GM23338 (cell line): ENCODE measurements around the gene BICC1. TPM values are rescaled to one million over a fixed set of nuclear protein-coding genes. Genes with fewer than 3 reads are reported as not detected.

Source experiments
- ATAC-seq: fragments of 200-7000 bp; cut with Tn5 transposase; 3 replicates; pipeline ENCODE4 v1.9.1; 2020
- DNase-seq: peaks from one replicate; pipeline ENCODE4 v3.0.0-alpha.2; 2015; ENCODE audit warnings: low spot score
- H2AFZ ChIP-seq: fragments of 200-600 bp; sonication (generic); 2 replicates; pipeline ENCODE4 v1.8.0; 2016; ENCODE audit warnings: antibody characterized with exemption, mild to moderate bottlenecking, moderate library complexity
- H3F3A ChIP-seq: fragments of 200-600 bp; sonication (generic); replicated peaks from 2 replicates; pipeline ENCODE4 v1.8.0; 2017; ENCODE audit warnings: antibody characterized with exemption, mixed run types, low read depth
- H3K27ac ChIP-seq: fragments of 200-600 bp; sonication (generic); 2 replicates; pipeline ENCODE4 v1.6.1; 2016; ENCODE audit warnings: low read depth
- H3K27me3 ChIP-seq: fragments of 200-600 bp; sonication (generic); 2 replicates; pipeline ENCODE4 v1.8.0; 2016; ENCODE audit warnings: mild to moderate bottlenecking, mixed run types, moderate library complexity; ENCODE audit not compliant: insufficient read depth
- H3K36me3 ChIP-seq: fragments of 200-600 bp; sonication (generic); 2 replicates; pipeline ENCODE4 v1.8.0; 2016; ENCODE audit warnings: mild to moderate bottlenecking; ENCODE audit not compliant: insufficient read depth
- H3K4me1 ChIP-seq: fragments of 200-600 bp; sonication (generic); 2 replicates; pipeline ENCODE4 v1.8.0; 2016; ENCODE audit warnings: mild to moderate bottlenecking, moderate library complexity; ENCODE audit not compliant: insufficient read depth
- H3K4me2 ChIP-seq: fragments of 200-600 bp; sonication (generic); 2 replicates; pipeline ENCODE4 v1.7.1; 2017; ENCODE audit warnings: mixed run types
- H3K4me3 ChIP-seq: fragments of 200-600 bp; sonication (generic); 2 replicates; pipeline ENCODE4 v1.6.1; 2016; ENCODE audit warnings: mixed run types
- H3K79me2 ChIP-seq: fragments of 200-600 bp; sonication (generic); replicated peaks from 2 replicates; pipeline ENCODE4 v1.8.0; 2017; ENCODE audit warnings: mild to moderate bottlenecking; ENCODE audit not compliant: insufficient read depth
- H3K9me2 ChIP-seq: fragments of 200-600 bp; sonication (generic); 2 replicates; pipeline ENCODE4 v1.8.0; 2017; ENCODE audit not compliant: insufficient read depth
- H4K20me1 ChIP-seq: fragments of 200-600 bp; sonication (generic); replicated peaks from 2 replicates; pipeline ENCODE4 v1.8.0; 2017; ENCODE audit warnings: mild to moderate bottlenecking; ENCODE audit not compliant: insufficient read depth
- H3K27ac Mint-ChIP-seq: 2 replicates; pipeline ENCODE4 v1.8.0; 2020; ENCODE audit warnings: inconsistent platforms, mild to moderate bottlenecking, moderate library complexity, mixed read lengths
- H3K27me3 Mint-ChIP-seq: 3 replicates; pipeline ENCODE4 v1.8.0; 2022; ENCODE audit warnings: low read depth, mild to moderate bottlenecking, moderate library complexity, mixed read lengths, inconsistent platforms; ENCODE audit not compliant: insufficient read depth, poor library complexity
- H3K36me3 Mint-ChIP-seq: 3 replicates; pipeline ENCODE4 v1.8.0; 2021; ENCODE audit warnings: low read depth, mild to moderate bottlenecking, inconsistent platforms, moderate library complexity, mixed read lengths
- H3K4me1 Mint-ChIP-seq: 3 replicates; pipeline ENCODE4 v1.8.0; 2020; ENCODE audit warnings: mild to moderate bottlenecking, inconsistent platforms, mixed read lengths
- H3K4me3 Mint-ChIP-seq: 3 replicates; pipeline ENCODE4 v1.8.0; 2021; ENCODE audit warnings: moderate library complexity, mild to moderate bottlenecking, inconsistent platforms, mixed read lengths
- H3K9me3 Mint-ChIP-seq: 3 replicates; pipeline ENCODE4 v1.8.0; 2020; ENCODE audit warnings: moderate library complexity, mild to moderate bottlenecking, inconsistent platforms, mixed read lengths
- POLR2AphosphoS5 ChIP-seq: IDR thresholded peaks from 2 replicates; pipeline ENCODE4 v1.6.1; 2016; ENCODE audit warnings: antibody characterized with exemption, low read depth
- ZNF114 ChIP-seq: fragments of 250-450 bp; sonication (Bioruptor Pico); IDR thresholded peaks from 2 replicates; pipeline ENCODE4 v1.5.0; 2020; ENCODE audit warnings: mild to moderate bottlenecking, moderate library complexity
- polyA plus RNA-seq: library from polyadenylated mRNA; unstranded; fragments of >200 nt; fragmentation: Nextera tagmentation; extraction: Ambion mirVana; gene quantifications from 2 replicates; pipeline ENCODE4 v1.2.1, GENCODE V29; 2016
- total RNA-seq: library from RNA; depleted of rRNA; stranded (reverse); fragments of >200 nt; shearing (Covaris generic); gene quantifications from 2 replicates; pipeline ENCODE4 v1.2.3, GENCODE V29; 2014
- TF ChIP-seq, protein P1 (sequence below): fragments of 250-450 bp; sonication (Bioruptor Pico); IDR thresholded peaks from 2 replicates; pipeline ENCODE4 v1.5.0; 2020; ENCODE audit warnings: mild to moderate bottlenecking, moderate library complexity
- TF ChIP-seq, protein P2 (sequence below), 2 experiments: fragments of 200-600 bp in 1 of 2; sonication (generic) in 1 of 2; conservative IDR thresholded peaks; 2 replicates each; pipeline versions ENCODE4 v1.5.1 to v1.6.1; 2016 to 2017; ENCODE audit warnings: antibody characterized with exemption in 2 of 2, low read depth in 2 of 2, mild to moderate bottlenecking in 2 of 2, moderate library complexity in 1 of 2

Gene BICC1
- total and polyA plus RNA-seq, 2 experiments from 2014 or later: 1.3 to 2.2 TPM

DNA sequence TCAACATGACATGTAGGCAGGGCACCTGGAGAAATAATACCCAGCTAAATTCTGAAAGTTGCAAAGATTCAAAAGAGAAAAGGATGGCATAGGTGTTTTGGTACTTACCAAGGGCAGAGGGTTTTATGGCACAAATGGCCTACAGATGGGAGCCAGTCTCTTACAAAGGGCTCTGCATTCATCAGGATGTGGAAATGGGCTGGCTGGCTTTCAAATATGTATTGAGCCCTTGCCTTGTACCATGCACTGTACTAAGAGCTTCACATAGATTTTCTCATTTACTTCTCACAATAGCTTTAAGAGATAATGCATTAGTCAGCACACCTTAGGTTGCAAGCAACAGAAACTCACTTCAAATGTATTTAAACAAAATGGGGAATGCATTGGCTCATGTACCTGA lies 327.1 kb downstream of the BICC1 start:
- TF ChIP-seq ZNF114 (CRISPR knock-in tag) (no peak), POLR2AphosphoS5 (no peak)
- TF ChIP-seq, protein P1, sequence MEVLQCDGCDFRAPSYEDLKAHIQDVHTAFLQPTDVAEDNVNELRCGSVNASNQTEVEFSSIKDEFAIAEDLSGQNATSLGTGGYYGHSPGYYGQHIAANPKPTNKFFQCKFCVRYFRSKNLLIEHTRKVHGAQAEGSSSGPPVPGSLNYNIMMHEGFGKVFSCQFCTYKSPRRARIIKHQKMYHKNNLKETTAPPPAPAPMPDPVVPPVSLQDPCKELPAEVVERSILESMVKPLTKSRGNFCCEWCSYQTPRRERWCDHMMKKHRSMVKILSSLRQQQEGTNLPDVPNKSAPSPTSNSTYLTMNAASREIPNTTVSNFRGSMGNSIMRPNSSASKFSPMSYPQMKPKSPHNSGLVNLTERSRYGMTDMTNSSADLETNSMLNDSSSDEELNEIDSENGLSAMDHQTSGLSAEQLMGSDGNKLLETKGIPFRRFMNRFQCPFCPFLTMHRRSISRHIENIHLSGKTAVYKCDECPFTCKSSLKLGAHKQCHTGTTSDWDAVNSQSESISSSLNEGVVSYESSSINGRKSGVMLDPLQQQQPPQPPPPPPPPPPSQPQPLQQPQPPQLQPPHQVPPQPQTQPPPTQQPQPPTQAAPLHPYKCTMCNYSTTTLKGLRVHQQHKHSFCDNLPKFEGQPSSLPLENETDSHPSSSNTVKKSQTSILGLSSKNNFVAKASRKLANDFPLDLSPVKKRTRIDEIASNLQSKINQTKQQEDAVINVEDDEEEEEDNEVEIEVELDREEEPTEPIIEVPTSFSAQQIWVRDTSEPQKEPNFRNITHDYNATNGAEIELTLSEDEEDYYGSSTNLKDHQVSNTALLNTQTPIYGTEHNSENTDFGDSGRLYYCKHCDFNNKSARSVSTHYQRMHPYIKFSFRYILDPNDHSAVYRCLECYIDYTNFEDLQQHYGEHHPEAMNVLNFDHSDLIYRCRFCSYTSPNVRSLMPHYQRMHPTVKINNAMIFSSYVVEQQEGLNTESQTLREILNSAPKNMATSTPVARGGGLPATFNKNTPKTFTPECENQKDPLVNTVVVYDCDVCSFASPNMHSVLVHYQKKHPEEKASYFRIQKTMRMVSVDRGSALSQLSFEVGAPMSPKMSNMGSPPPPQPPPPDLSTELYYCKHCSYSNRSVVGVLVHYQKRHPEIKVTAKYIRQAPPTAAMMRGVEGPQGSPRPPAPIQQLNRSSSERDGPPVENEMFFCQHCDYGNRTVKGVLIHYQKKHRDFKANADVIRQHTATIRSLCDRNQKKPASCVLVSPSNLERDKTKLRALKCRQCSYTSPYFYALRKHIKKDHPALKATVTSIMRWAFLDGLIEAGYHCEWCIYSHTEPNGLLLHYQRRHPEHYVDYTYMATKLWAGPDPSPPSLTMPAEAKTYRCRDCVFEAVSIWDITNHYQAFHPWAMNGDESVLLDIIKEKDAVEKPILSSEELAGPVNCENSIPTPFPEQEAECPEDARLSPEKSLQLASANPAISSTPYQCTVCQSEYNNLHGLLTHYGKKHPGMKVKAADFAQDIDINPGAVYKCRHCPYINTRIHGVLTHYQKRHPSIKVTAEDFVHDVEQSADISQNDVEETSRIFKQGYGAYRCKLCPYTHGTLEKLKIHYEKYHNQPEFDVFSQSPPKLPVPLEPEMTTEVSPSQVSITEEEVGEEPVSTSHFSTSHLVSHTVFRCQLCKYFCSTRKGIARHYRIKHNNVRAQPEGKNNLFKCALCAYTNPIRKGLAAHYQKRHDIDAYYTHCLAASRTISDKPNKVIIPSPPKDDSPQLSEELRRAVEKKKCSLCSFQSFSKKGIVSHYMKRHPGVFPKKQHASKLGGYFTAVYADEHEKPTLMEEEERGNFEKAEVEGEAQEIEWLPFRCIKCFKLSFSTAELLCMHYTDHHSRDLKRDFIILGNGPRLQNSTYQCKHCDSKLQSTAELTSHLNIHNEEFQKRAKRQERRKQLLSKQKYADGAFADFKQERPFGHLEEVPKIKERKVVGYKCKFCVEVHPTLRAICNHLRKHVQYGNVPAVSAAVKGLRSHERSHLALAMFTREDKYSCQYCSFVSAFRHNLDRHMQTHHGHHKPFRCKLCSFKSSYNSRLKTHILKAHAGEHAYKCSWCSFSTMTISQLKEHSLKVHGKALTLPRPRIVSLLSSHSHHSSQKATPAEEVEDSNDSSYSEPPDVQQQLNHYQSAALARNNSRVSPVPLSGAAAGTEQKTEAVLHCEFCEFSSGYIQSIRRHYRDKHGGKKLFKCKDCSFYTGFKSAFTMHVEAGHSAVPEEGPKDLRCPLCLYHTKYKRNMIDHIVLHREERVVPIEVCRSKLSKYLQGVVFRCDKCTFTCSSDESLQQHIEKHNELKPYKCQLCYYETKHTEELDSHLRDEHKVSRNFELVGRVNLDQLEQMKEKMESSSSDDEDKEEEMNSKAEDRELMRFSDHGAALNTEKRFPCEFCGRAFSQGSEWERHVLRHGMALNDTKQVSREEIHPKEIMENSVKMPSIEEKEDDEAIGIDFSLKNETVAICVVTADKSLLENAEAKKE (CRISPR knock-in tag): no peak
- TF ChIP-seq, protein P2, sequence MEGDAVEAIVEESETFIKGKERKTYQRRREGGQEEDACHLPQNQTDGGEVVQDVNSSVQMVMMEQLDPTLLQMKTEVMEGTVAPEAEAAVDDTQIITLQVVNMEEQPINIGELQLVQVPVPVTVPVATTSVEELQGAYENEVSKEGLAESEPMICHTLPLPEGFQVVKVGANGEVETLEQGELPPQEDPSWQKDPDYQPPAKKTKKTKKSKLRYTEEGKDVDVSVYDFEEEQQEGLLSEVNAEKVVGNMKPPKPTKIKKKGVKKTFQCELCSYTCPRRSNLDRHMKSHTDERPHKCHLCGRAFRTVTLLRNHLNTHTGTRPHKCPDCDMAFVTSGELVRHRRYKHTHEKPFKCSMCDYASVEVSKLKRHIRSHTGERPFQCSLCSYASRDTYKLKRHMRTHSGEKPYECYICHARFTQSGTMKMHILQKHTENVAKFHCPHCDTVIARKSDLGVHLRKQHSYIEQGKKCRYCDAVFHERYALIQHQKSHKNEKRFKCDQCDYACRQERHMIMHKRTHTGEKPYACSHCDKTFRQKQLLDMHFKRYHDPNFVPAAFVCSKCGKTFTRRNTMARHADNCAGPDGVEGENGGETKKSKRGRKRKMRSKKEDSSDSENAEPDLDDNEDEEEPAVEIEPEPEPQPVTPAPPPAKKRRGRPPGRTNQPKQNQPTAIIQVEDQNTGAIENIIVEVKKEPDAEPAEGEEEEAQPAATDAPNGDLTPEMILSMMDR (conservative IDR thresholded peaks at IDR 0.05; ENCODE audit: low read depth in 2 of 2): no peak
- Histone ChIP-seq H3K36me3 (no peaks in the 10 kb centered on the region), H3K9me2 (no peaks in the 10 kb centered on the region; the same call in 1 of the 2 replicates), H3K27me3 (no peaks in the 10 kb centered on the region), H2AFZ (no peak overlapping the region), H3F3A (no peaks in the 10 kb centered on the region), H4K20me1 (no peaks in the 10 kb centered on the region), H3K27ac (no peak overlapping the region), H3K4me1 (peaks cover 8% of the 10 kb centered on the region; the same call in 1 of the 2 replicates), H3K4me2 (no peak overlapping the region), H3K4me3 (no peak overlapping the region), H3K79me2 (no peaks in the 10 kb centered on the region)
- Mint-ChIP-seq H3K27ac (no peak overlapping the region), H3K4me1 (peaks cover 8% of the 10 kb centered on the region), H3K4me3 (no peak overlapping the region), H3K36me3 (peaks cover 4% of the 10 kb centered on the region; the same call in 1 of the 3 replicates), H3K9me3 (peaks cover 5% of the 10 kb centered on the region; the same call in 1 of the 3 replicates), H3K27me3 (peaks cover 3% of the 10 kb centered on the region)
- DNase-seq: no peak
- ATAC-seq: no peak
